Spinal cord (tissue), 10 donors: Measurements from ENCODE around the gene EVI5. TPM values are rescaled to one million over a fixed set of nuclear protein-coding genes. Genes with fewer than 3 reads are reported as not detected.

Source experiments
- DNase-seq, 6 donors: peaks; one replicate each; pipeline versions ENCODE4 v3.0.0 to v3.0.0-alpha.2; 2013 to 2015; ENCODE audit warnings: low spot score in 6 of 6, low read depth in 4 of 6
- H3K27ac ChIP-seq: one replicate; pipeline ENCODE4 v1.5.1; 2013; ENCODE audit warnings: low read depth, low read length, control low read depth
- H3K27me3 ChIP-seq: one replicate; pipeline ENCODE4 v1.6.1; 2013; ENCODE audit warnings: low read length; ENCODE audit not compliant: control insufficient read depth, insufficient read depth
- H3K36me3 ChIP-seq: one replicate; pipeline ENCODE4 v1.6.1; 2013; ENCODE audit warnings: low read length; ENCODE audit not compliant: control insufficient read depth, insufficient read depth
- H3K4me1 ChIP-seq: one replicate; pipeline ENCODE4 v1.6.1; 2013; ENCODE audit warnings: low read length; ENCODE audit not compliant: control insufficient read depth, insufficient read depth
- H3K4me3 ChIP-seq: one replicate; pipeline ENCODE4 v1.5.1; 2013; ENCODE audit warnings: low read depth, low read length, control low read depth
- H3K9me3 ChIP-seq: one replicate; pipeline ENCODE4 v1.6.1; 2013; ENCODE audit warnings: low read length; ENCODE audit not compliant: control insufficient read depth, insufficient read depth
- WGBS: methylation state at CpG from one replicate; pipeline ENCODE4 v1.1.5; 2013; ENCODE audit warnings: missing lambda C conversion rate; ENCODE audit not compliant: insufficient coverage; 5-methylcytosine and 5-hydroxymethylcytosine counted together
- polyA plus RNA-seq, 2 donors: library from polyadenylated mRNA; unstranded; fragments of 120-200 nt; gene quantifications; one replicate each; pipeline ENCODE4 v1.2.1, GENCODE V29; 2013; ENCODE audit not compliant: insufficient read length in 2 of 2
- total RNA-seq, 2 donors: library from RNA; depleted of rRNA in 1 of 2; stranded (reverse); fragments of 120-200 nt in 1 of 2; fragments of >200 nt in 1 of 2; gene quantifications; one replicate each; pipeline versions ENCODE4 v1.2.3 to v1.2.4, GENCODE V29; 2013 to 2014
- donor health status: healthy.

Gene EVI5
- total and polyA plus RNA-seq, 4 donors: 18.9 to 80.5 (median 41.8) TPM

DNA sequence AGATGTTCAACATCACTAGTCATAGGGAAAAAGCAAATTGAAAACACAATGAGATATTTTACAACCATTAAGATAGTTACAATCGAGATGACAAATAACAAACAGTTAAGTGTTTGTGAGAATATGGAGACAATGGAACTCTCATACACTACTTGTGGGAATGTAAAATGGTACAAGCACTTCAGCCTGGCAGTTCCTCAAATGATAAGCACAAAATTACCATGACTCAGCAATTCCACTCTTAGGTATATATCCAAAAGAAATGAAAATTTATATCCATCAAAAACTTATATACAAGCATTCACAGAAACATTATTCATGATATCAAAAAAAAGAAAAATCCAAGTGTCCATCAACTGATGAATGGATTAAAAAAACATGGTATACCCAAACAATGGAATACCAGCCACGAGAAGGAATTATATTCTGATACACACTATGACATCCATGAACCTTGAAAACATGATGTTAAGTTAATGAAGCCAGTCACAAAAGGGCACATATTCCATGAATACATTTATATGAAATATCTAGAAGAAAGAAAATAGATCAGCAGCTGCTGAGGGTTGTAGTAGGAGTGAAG lies 76.4 kb downstream of the EVI5 start:
- Histone ChIP-seq H3K4me1 (no peaks in the 10 kb centered on the region), H3K27me3 (no peaks in the 10 kb centered on the region), H3K27ac (no peak overlapping the region), H3K4me3 (no peak overlapping the region), H3K9me3 (no peaks in the 10 kb centered on the region), H3K36me3 (no peaks in the 10 kb centered on the region)
- no CpG with 5 or more reads among the region's 2 CpGs for WGBS
- no peak for DNase-seq

DNA sequence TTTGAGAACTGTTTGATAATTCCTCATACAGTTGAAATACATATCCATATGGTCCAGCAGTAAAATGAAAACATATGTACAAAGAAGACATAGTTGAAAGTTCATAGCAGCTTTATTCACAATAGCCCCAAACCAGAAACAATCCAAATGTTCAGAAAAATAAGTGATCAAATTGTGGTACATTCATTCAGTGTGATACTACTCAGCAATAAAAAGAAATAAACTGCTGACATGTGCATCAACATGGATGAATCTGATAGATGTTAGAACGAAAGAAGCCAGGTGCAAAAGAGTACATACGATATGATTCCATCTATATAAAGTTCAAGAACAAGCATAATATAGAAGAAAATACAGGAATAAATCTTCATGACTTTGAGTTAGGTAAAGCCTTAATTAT lies 77.2 kb downstream of the EVI5 start:
- Histone ChIP-seq H3K27ac (no peak overlapping the region), H3K9me3 (no peaks in the 10 kb centered on the region), H3K36me3 (no peaks in the 10 kb centered on the region), H3K4me1 (no peaks in the 10 kb centered on the region), H3K4me3 (no peak overlapping the region), H3K27me3 (no peaks in the 10 kb centered on the region)
- WGBS: no CpG with 5 or more reads among the region's 2 CpGs
- DNase-seq: no peak

DNA sequence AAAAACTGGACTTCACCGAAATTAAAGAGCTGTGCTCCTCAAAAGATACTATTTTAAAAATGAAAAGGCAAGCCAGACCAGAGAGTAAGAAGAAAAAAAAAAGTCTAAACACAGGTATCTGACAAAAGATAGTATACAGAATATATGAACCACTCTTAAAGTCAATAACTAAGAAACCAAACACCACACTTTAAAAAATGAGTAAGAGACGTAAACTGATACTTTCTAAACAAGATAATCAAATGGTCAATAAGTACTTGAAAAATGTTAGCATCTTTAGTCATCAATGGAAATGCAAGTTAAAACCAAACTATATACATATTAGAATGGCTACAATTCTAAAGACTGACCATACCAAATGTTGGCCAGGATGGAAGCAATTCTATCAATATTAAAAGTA lies 77.6 kb downstream of the EVI5 start:
- no peaks in the 10 kb centered on the region for H3K36me3 ChIP-seq
- no CpG with 5 or more reads among the region's 2 CpGs for WGBS
- DNase-seq: no peak
- no peaks in the 10 kb centered on the region for H3K4me1 ChIP-seq
- no peaks in the 10 kb centered on the region for H3K27me3 ChIP-seq
- no peaks in the 10 kb centered on the region for H3K9me3 ChIP-seq
- H3K27ac ChIP-seq: no peak overlapping the region
- H3K4me3 ChIP-seq: no peak overlapping the region

- Histone ChIP-seq H3K9me3 (no peaks in the 10 kb centered on the region), H3K4me1 (no peaks in the 10 kb centered on the region), H3K27ac (no peak overlapping the region), H3K36me3 (no peaks in the 10 kb centered on the region), H3K4me3 (no peak overlapping the region), H3K27me3 (no peaks in the 10 kb centered on the region)
- WGBS: no CpG with 5 or more reads among the region's 1 CpG
- DNase-seq: no peak
Observed at GRCh38 chr1:92705446-92705845, 79.5 kb downstream of the EVI5 start.

GRCh38 chr1:92701147-92701546 lies 83.8 kb downstream of the EVI5 start:
- Histone ChIP-seq H3K9me3 (no peaks in the 10 kb centered on the region), H3K27me3 (no peaks in the 10 kb centered on the region), H3K4me3 (no peak overlapping the region), H3K27ac (no peak overlapping the region), H3K4me1 (no peaks in the 10 kb centered on the region), H3K36me3 (no peaks in the 10 kb centered on the region)
- DNase-seq: no peak
- WGBS: 100% methylated on average over 1 of the region's 1 CpG

GRCh38 chr1:92698932-92699331 lies 86.0 kb downstream of the EVI5 start:
- Histone ChIP-seq H3K4me1 (no peaks in the 10 kb centered on the region), H3K27me3 (no peaks in the 10 kb centered on the region), H3K9me3 (no peaks in the 10 kb centered on the region), H3K27ac (no peak overlapping the region), H3K36me3 (peaks cover under 1% of the 10 kb centered on the region), H3K4me3 (no peak overlapping the region)
- WGBS: 93% methylated on average over 3 of the region's 3 CpGs
- no peak for DNase-seq

- Histone ChIP-seq H3K27ac (no peak overlapping the region), H3K9me3 (no peaks in the 10 kb centered on the region), H3K36me3 (peaks cover 2% of the 10 kb centered on the region), H3K27me3 (no peaks in the 10 kb centered on the region), H3K4me1 (no peaks in the 10 kb centered on the region), H3K4me3 (no peak overlapping the region)
- no peak for DNase-seq
Observed at GRCh38 chr1:92695104-92695503, 89.8 kb downstream of the EVI5 start.

GRCh38 chr1:92691925-92692324 lies 93.0 kb downstream of the EVI5 start:
- Histone ChIP-seq H3K36me3 (peaks cover 2% of the 10 kb centered on the region), H3K27me3 (no peaks in the 10 kb centered on the region), H3K4me3 (no peak overlapping the region), H3K4me1 (no peaks in the 10 kb centered on the region), H3K9me3 (no peaks in the 10 kb centered on the region), H3K27ac (no peak overlapping the region)
- DNase-seq: no peak
- no CpG with 5 or more reads among the region's 1 CpG for WGBS

- Histone ChIP-seq H3K4me1 (no peaks in the 10 kb centered on the region), H3K27me3 (no peaks in the 10 kb centered on the region), H3K36me3 (peaks cover 2% of the 10 kb centered on the region), H3K9me3 (no peaks in the 10 kb centered on the region), H3K4me3 (no peak overlapping the region), H3K27ac (no peak overlapping the region)
- 93% methylated on average over 3 of the region's 3 CpGs for WGBS
- no peak for DNase-seq
Observed at GRCh38 chr1:92690212-92690906, 94.5 kb downstream of the EVI5 start.

GRCh38 chr1:92679980-92680379 lies 104.9 kb downstream of the EVI5 start:
- no CpG with 5 or more reads among the region's 4 CpGs for WGBS
- Histone ChIP-seq H3K9me3 (no peaks in the 10 kb centered on the region), H3K4me3 (no peak overlapping the region), H3K36me3 (peaks cover 2% of the 10 kb centered on the region), H3K4me1 (no peaks in the 10 kb centered on the region), H3K27me3 (no peaks in the 10 kb centered on the region), H3K27ac (no peak overlapping the region)
- no peak for DNase-seq
